ENCODE data around the gene TBL1X.

The TBL1X gene

GRCh38 chrX:9728261-9728660 is 263.4 kb downstream of the TBL1X start:
- DNase-seq: no peak

GRCh38 chrX:9729171-9729885 is 264.5 kb downstream of the TBL1X start:
- DNase-seq: no peak

- no peak for DNase-seq
Measured at GRCh38 chrX:9730078-9730477, 265.2 kb downstream of the TBL1X start.

- no peak for DNase-seq
Measured at GRCh38 chrX:9730752-9731151, 265.9 kb downstream of the TBL1X start.

GRCh38 chrX:9737363-9737762 is 272.5 kb downstream of the TBL1X start:
- DNase-seq: no peak

- DNase-seq: no peak
Measured at GRCh38 chrX:9738151-9738550, 273.3 kb downstream of the TBL1X start.

GRCh38 chrX:9739130-9739529 is 274.3 kb downstream of the TBL1X start:
- DNase-seq: no peak

- no peak for DNase-seq
Measured at GRCh38 chrX:9745417-9746115, 280.7 kb downstream of the TBL1X start.

- DNase-seq: no peak
Measured at GRCh38 chrX:9746148-9746888, 281.5 kb downstream of the TBL1X start.

- DNase-seq: no peak
Measured at GRCh38 chrX:9747644-9748043, 282.8 kb downstream of the TBL1X start.

- DNase-seq: no peak
Measured at GRCh38 chrX:9749146-9749692, 284.4 kb downstream of the TBL1X start.

GRCh38 chrX:9757366-9757765 is 292.5 kb downstream of the TBL1X start:
- no peak for DNase-seq

- no peak for DNase-seq
Measured at GRCh38 chrX:9758021-9758638, 293.3 kb downstream of the TBL1X start.

- no peak for DNase-seq
Measured at GRCh38 chrX:9759337-9759736, 294.5 kb downstream of the TBL1X start.

GRCh38 chrX:9765072-9765736 is 300.3 kb downstream of the TBL1X start:
- DNase-seq: no peak

- DNase-seq: no peak
Measured at GRCh38 chrX:9765737-9766097, 300.9 kb downstream of the TBL1X start, which contains the start of gene GPR143. Gene GPR143 (minus strand): TSS chrX:9765847. CDS start chrX:9765817, 30 bp downstream.

- no peak for DNase-seq
Measured at GRCh38 chrX:9767375-9767774, 302.5 kb downstream of the TBL1X start.

- DNase-seq: peak; percentile 40
Measured at GRCh38 chrX:9768321-9768839, 303.5 kb downstream of the TBL1X start.

- no peak for DNase-seq
Measured at GRCh38 chrX:9770319-9770718, 305.5 kb downstream of the TBL1X start.

GRCh38 chrX:9772943-9773342 is 308.1 kb downstream of the TBL1X start:
- no peak for DNase-seq

GRCh38 chrX:9775930-9776329 is 311.1 kb downstream of the TBL1X start:
- DNase-seq: no peak

GRCh38 chrX:9781941-9782340 is 317.1 kb downstream of the TBL1X start:
- DNase-seq: no peak

Data from NCI-H1436 (cell line).